ENCODE measurements around the gene UACA.

The UACA gene

GRCh38 chr15:70707686-70708300, 55.6 kb downstream of the UACA start:
- DNase-seq (ENCODE audit: low spot score) = no peak

- DNase-seq (ENCODE audit: low spot score) = no peak
Observed at GRCh38 chr15:70704731-70705130, 58.6 kb downstream of the UACA start.

- DNase-seq (ENCODE audit: low spot score) = no peak
Observed at GRCh38 chr15:70704166-70704565, 59.2 kb downstream of the UACA start.

GRCh38 chr15:70703096-70703878, 60.1 kb downstream of the UACA start:
- DNase-seq (ENCODE audit: low spot score) = no peak

- DNase-seq (ENCODE audit: low spot score) = no peak
Observed at GRCh38 chr15:70702584-70702983, 60.8 kb downstream of the UACA start.

GRCh38 chr15:70701891-70702568, 61.3 kb downstream of the UACA start:
- no peak for DNase-seq (ENCODE audit: low spot score)

GRCh38 chr15:70701171-70701570, 62.2 kb downstream of the UACA start:
- DNase-seq (ENCODE audit: low spot score) = no peak

- no peak for DNase-seq (ENCODE audit: low spot score)
Observed at GRCh38 chr15:70699890-70700289, 63.5 kb downstream of the UACA start.

GRCh38 chr15:70698836-70699390, 64.4 kb downstream of the UACA start:
- DNase-seq (ENCODE audit: low spot score) = no peak

GRCh38 chr15:70698426-70698825, 64.9 kb downstream of the UACA start:
- DNase-seq (ENCODE audit: low spot score) = no peak

GRCh38 chr15:70690491-70691276, 72.7 kb downstream of the UACA start:
- no peak for DNase-seq (ENCODE audit: low spot score)

- DNase-seq (ENCODE audit: low spot score) = no peak
Observed at GRCh38 chr15:70690021-70690420, 73.3 kb downstream of the UACA start.

GRCh38 chr15:70687482-70687881, 75.9 kb downstream of the UACA start:
- DNase-seq (ENCODE audit: low spot score) = no peak

- DNase-seq (ENCODE audit: low spot score) = no peak
Observed at GRCh38 chr15:70680817-70681216, 82.5 kb downstream of the UACA start.

- DNase-seq (ENCODE audit: low spot score) = no peak
Observed at GRCh38 chr15:70679919-70680231, 83.5 kb downstream of the UACA start.

GRCh38 chr15:70672081-70672480, 91.3 kb downstream of the UACA start:
- DNase-seq (ENCODE audit: low spot score) = no peak

- no peak for DNase-seq (ENCODE audit: low spot score)
Observed at GRCh38 chr15:70670680-70671079, 92.7 kb downstream of the UACA start.

- no peak for DNase-seq (ENCODE audit: low spot score)
Observed at GRCh38 chr15:70669966-70670658, 93.2 kb downstream of the UACA start.

- DNase-seq (ENCODE audit: low spot score) = no peak
Observed at GRCh38 chr15:70669006-70669602, 94.3 kb downstream of the UACA start.

GRCh38 chr15:70665599-70665998, 97.8 kb downstream of the UACA start:
- no peak for DNase-seq (ENCODE audit: low spot score)

GRCh38 chr15:70664494-70664893, 98.9 kb downstream of the UACA start:
- DNase-seq (ENCODE audit: low spot score) = no peak

All from globus pallidus (tissue), 1 donor.